ENCODE data around the gene GALNT6. TPM values are rescaled to one million over a fixed set of nuclear protein-coding genes. Genes with fewer than 3 reads are reported as not detected.

GALNT6 gene
- polyA plus RNA-seq (ENCODE audit: insufficient read length in 3 of 3), result 1 to 10 TPM; 4.5 to 5.5 (median 5.3) TPM

DNA sequence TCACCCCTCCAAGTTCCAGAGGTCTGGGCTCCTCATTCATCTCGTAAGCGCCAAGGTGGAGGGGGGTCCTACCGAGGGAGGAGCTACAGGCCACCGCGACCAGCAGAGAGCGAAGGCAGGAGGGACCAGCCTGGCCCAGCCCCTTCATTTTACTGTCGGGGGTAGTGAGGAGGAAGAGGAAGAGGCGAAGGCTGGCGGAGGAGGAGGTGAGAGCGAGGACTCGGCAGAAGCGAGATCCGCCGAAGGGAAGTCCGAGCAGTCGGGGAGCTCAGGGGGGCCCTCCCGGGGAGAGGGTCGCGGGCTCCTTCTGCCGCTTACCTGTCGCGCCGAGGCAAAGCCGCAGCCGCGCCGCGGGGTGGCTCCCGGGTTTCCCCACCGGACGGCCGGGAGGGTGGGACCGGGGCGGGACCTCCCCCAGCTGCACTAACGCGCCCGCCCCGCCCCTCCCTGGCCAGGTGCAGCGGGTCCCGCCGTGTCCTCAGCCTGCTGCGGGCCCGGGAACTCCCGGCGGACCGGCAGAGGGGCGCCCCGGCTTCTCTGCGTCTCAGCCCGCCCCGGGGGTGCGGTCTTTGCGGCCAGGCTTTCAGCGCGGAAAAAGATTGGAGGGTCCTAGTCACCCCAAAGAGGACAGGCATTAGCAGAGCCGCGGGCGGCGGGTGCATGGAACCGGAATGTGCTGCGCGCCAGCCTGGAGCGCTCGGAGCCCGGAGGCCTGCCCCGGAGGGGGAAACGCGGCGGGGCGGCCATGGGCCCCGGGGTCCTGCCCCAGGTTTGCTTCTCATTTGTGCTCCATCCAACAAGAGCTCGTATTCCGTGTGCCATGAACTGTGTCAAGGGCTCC, at the start of gene GALNT6:
TSS of gene GALNT6 (minus strand) at position 124 of the 841 bp plus-strand sequence. CDS start 11,625 bp downstream, outside the sequence.
- DNase-seq (ENCODE audit: low read depth in 3 of 3, low spot score in 2 of 3), result no peak

GRCh38 chr12:51439330-51439729, 48.1 kb upstream of the GALNT6 start:
- no peak for DNase-seq (ENCODE audit: low read depth in 3 of 3, low spot score in 2 of 3)

DNA sequence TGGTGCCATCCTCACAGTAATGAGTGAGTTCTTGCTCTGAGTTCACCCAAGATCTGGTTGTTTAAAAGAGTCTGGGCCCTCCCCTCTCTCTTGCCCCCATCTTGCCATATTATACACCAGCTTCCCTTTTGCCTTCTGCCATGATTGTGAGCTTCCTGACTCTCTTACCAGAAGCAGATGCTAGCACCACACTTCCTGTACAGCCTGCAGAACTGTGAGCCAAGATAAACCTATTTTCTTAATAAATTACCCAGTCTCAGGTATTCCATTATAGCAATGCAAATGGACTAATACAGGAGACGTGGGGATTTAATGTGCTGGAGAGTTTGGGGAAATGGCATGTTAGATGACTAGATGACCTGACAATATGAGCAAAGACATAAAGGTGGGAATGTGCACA, 46.2 kb upstream of the GALNT6 start:
- no peak for DNase-seq (ENCODE audit: low read depth in 3 of 3, low spot score in 2 of 3)

- DNase-seq (ENCODE audit: low read depth in 3 of 3, low spot score in 2 of 3), result no peak
Observed at GRCh38 chr12:51434305-51434704, 43.1 kb upstream of the GALNT6 start.

DNA sequence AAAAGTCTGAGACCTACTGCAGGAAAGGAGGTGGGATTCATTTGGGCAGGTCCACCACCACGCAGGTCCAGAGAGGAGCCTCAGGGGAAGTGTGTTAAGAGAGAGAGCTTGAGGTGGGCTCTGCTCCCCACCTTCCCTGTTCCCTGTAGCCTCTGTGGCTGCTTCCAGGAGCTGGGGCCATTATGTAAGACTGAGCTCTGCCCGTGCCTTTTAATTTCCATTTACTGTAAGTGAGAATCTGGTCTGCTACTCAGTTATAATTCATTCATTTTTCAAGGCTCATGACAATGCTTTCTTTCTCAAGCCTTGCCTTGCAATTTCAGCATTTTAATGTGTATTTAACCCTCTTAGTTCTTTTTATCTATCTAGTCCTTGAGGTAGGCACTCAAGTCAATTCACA, 41.7 kb upstream of the GALNT6 start:
- DNase-seq (ENCODE audit: low read depth in 3 of 3, low spot score in 2 of 3), result no peak

GRCh38 chr12:51430196-51430895, 39.1 kb upstream of the GALNT6 start:
- no peak for DNase-seq (ENCODE audit: low read depth in 3 of 3, low spot score in 2 of 3)

- DNase-seq (ENCODE audit: low read depth in 3 of 3, low spot score in 2 of 3), result no peak
Observed at GRCh38 chr12:51429700-51430099, 38.5 kb upstream of the GALNT6 start.

- no peak for DNase-seq (ENCODE audit: low read depth in 3 of 3, low spot score in 2 of 3)
Observed at GRCh38 chr12:51428256-51428655, 37.0 kb upstream of the GALNT6 start.

DNA sequence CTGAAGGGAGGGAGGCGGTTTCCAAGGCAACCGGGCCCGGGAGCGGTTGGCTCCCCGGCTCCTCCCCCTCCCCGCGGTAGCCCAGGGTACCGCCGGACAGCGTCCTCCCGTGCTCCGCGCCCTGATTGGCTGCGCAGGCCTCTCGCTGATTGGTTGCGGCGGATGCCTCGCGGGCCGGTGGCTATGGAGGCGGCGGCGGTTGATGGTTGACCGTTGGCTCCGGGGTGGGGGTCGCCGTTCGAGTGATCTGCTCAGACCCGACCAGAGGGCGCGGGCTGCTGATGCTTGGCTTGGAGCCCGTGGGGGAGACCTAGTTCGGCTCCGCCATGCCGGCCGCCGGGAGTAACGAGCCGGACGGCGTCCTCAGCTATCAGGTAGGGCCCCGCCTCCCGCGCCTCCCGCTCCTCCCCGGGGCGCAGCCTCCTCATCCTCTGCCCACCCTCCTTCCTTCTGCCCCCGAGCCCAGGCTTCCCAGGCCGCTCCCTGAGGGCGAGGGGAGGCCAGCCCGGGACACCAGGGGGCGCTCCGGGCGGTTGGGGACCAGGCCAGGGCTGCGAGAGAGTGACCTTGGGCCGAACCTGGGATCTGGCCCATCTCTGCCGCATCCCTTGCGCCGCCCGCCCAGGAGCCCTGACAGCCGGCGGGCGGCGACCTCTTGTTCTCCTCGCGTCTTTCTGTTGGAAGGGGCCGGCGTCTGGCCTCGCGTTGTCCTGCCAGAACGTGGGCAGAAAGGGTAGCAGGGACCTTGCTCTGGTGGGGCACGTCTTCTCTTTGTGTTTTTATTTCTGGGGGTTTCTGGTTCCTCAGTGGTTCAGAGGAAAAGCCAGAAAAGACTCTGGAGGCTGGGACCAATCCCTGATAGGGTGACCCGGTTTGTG, 33.7 kb upstream of the GALNT6 start, which contains the start of gene SLC4A8:
TSS of gene SLC4A8 (plus strand) at position 170 of the 878 bp plus-strand sequence. CDS start at position 327, 157 bp downstream.
- peak; percentile 72 to 90 (median 83) for DNase-seq (ENCODE audit: low read depth in 3 of 3, low spot score in 2 of 3)

GRCh38 chr12:51424094-51424661, 33.0 kb upstream of the GALNT6 start:
- DNase-seq (ENCODE audit: low read depth in 3 of 3, low spot score in 2 of 3), result no peak

DNA sequence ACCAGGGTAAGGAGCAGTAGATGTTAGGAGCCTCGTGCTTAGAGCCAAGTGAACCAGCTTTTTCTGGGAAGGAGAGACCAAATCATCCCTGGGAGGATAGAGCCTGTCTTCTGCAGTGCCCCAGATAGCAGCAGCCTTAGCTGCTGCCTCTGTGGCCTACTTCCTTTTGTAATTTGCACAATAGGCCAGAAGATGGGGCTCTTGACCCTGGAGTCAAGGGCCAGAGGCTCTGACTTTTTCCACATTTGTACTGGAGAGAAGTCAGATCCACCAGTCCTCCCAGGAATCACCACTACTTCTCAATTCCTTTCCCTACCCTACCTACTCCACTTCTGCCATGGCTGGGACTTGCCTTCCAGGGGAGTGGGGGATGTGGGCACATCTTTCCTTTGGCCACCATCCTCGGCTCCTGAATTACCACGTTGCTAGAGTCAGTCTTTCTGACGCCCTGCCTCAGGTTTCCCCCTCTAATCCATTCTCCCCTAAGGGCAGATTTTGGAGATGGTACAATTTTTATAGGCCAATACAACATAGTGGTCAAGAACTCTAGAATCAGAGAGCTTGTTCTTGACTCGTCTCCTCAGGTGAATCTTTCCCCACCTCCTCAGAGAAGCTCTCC, 30.2 kb upstream of the GALNT6 start:
- DNase-seq (ENCODE audit: low read depth in 3 of 3, low spot score in 2 of 3), result peak; percentile 58 to 61 (median 61)

GRCh38 chr12:51419425-51420193, 28.4 kb upstream of the GALNT6 start:
- DNase-seq (ENCODE audit: low read depth in 3 of 3, low spot score in 2 of 3), result no peak

GRCh38 chr12:51417826-51418225, 26.6 kb upstream of the GALNT6 start:
- no peak for DNase-seq (ENCODE audit: low read depth in 3 of 3, low spot score in 2 of 3)

- no peak for DNase-seq (ENCODE audit: low read depth in 3 of 3, low spot score in 2 of 3)
Observed at GRCh38 chr12:51415931-51416330, 24.7 kb upstream of the GALNT6 start.

GRCh38 chr12:51413791-51414190, 22.6 kb upstream of the GALNT6 start:
- DNase-seq (ENCODE audit: low read depth in 3 of 3, low spot score in 2 of 3), result no peak

DNA sequence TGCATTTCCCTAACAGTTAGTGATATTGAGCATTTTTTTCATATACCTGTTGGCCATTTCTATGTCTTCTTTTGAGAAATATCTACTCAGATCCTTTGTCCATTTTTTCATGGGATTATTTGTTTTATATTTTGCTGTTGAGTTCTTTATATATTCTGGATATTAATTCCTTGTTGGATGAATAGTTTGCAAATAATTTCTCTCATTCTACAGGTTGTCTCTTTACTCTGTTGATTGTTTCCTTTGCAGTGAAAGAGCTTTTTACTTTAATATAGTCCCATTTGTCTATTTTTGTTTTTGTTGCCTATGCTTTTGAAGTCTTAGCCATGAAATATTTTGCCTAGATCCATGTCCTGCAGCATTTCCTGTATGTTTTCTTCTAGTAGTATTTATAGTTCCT, 21.9 kb upstream of the GALNT6 start:
- DNase-seq (ENCODE audit: low read depth in 3 of 3, low spot score in 2 of 3), result no peak

- no peak for DNase-seq (ENCODE audit: low read depth in 3 of 3, low spot score in 2 of 3)
Observed at GRCh38 chr12:51409846-51410245, 18.6 kb upstream of the GALNT6 start.

- DNase-seq (ENCODE audit: low read depth in 3 of 3, low spot score in 2 of 3), result no peak
Observed at GRCh38 chr12:51407604-51408003, 16.4 kb upstream of the GALNT6 start.

- DNase-seq (ENCODE audit: low read depth in 3 of 3, low spot score in 2 of 3), result no peak
Observed at GRCh38 chr12:51406859-51407258, 15.7 kb upstream of the GALNT6 start.
